HL-60 (cell line): Measurements from ENCODE around the gene MALL.

Source experiments
- CTCF ChIP-seq: IDR thresholded peaks from one replicate; pipeline ENCODE4 v1.5.1; 2011; ENCODE audit warnings: low read length, control low read depth, inconsistent platforms; ENCODE audit not compliant: insufficient read depth
- POLR2AphosphoS5 ChIP-seq: IDR thresholded peaks from 2 replicates; pipeline ENCODE4 v1.6.1; 2012; ENCODE audit warnings: low read depth

- TF ChIP-seq CTCF = no peak
- TF ChIP-seq POLR2AphosphoS5 = no peak
These were observed 550 bp upstream of the MALL start for GRCh38 chr2:110116033-110116710.
